GM12878 (cell line): ENCODE data around the gene PGM2L1. TPM values are rescaled to one million over a fixed set of nuclear protein-coding genes. Genes with fewer than 3 reads are reported as not detected.

Source experiments
- ATAC-seq: fragments of 200-7000 bp; cut with Tn5 transposase; 3 replicates; pipeline ENCODE4 v1.9.1; 2020; ENCODE audit warnings: mild to moderate bottlenecking, moderate library complexity
- BruUV-seq: library from RNA; stranded (reverse); fragments of 400-500 nt; replicated peaks from 2 replicates; lab custom pipeline; 2021; lab: Mats Ljungman, UMichigan
- CTCF ChIA-PET: fragments of 300-600 bp; sonication (Branson Sonifier 250); formaldehyde crosslinking; extraction: SDS; loops from one replicate; lab custom pipeline; 2021; ENCODE audit warnings: inconsistent platforms; lab: Yijun Ruan, JAX
- POLR2A ChIA-PET: fragments of 350-600 bp; formaldehyde crosslinking; extraction: SDS; loops from one replicate; lab custom pipeline; 2021; ENCODE audit warnings: inconsistent platforms; lab: Charles Lee
- RAD21 ChIA-PET: fragments of 300-600 bp; sonication (Branson Sonifier 250); formaldehyde crosslinking; loops from one replicate; lab custom pipeline; 2023; ENCODE audit warnings: antibody characterized with exemption; ENCODE audit not compliant: unreplicated experiment; lab: Charles Lee
- SMC1A ChIA-PET: fragments of 300-600 bp; sonication (Branson Sonifier 250); formaldehyde crosslinking; loops from one replicate; lab custom pipeline; 2023; ENCODE audit not compliant: unreplicated experiment, uncharacterized antibody; lab: Charles Lee
- DNase-seq: peaks from one replicate; pipeline ENCODE4 v3.0.0-alpha.2; 2011; ENCODE audit warnings: low read depth, low spot score
- FAIRE-seq: peaks from 3 replicates; lab custom pipeline; 2011; peaks lifted over from hg19 to GRCh38; lab: Jason Lieb, UNC
- H2AFZ ChIP-seq: 2 replicates; pipeline ENCODE4 v1.6.0; 2011; ENCODE audit warnings: low read depth, low read length, control low read depth; ENCODE audit not compliant: control insufficient read depth
- H3K27ac ChIP-seq: 2 replicates; pipeline ENCODE4 v1.5.1; 2011; ENCODE audit warnings: control low read depth; ENCODE audit not compliant: control insufficient read depth, insufficient read depth
- H3K27me3 ChIP-seq, 2 experiments: replicated peaks in 1 of 2; 2 replicates each; pipeline versions ENCODE4 v1.6.0 to v1.6.1; 2011; ENCODE audit warnings: low read length in 1 of 2; ENCODE audit not compliant: control insufficient read depth in 2 of 2, insufficient read depth in 2 of 2
- H3K36me3 ChIP-seq, 2 experiments: 2 replicates each; pipeline ENCODE4 v1.5.1; 2011; ENCODE audit warnings: low read length in 1 of 2; ENCODE audit not compliant: control insufficient read depth in 2 of 2, insufficient read depth in 2 of 2
- H3K4me1 ChIP-seq: 2 replicates; pipeline ENCODE4 v1.6.1; 2011; ENCODE audit warnings: mild to moderate bottlenecking, low read length, moderate library complexity, mixed read lengths; ENCODE audit not compliant: control insufficient read depth, insufficient read depth
- H3K4me2 ChIP-seq: 2 replicates; pipeline ENCODE4 v1.6.0; 2011; ENCODE audit warnings: control low read depth; ENCODE audit not compliant: control insufficient read depth, insufficient read depth
- H3K4me3 ChIP-seq: fragments of 200-600 bp; sonication (generic); 2 replicates; pipeline ENCODE4 v1.5.1; 2016
- H3K79me2 ChIP-seq: 2 replicates; pipeline ENCODE4 v1.6.0; 2011; ENCODE audit warnings: low read length; ENCODE audit not compliant: control insufficient read depth, insufficient read depth
- H3K9ac ChIP-seq: 2 replicates; pipeline ENCODE4 v1.8.0; 2011; ENCODE audit warnings: low read length, control low read depth, mixed read lengths; ENCODE audit not compliant: control insufficient read depth, insufficient read depth
- H3K9me3 ChIP-seq: replicated peaks from 3 replicates; pipeline ENCODE4 v1.5.1; 2011; ENCODE audit warnings: mild to moderate bottlenecking, low read length; ENCODE audit not compliant: control insufficient read depth, insufficient read depth
- H4K20me1 ChIP-seq: 2 replicates; pipeline ENCODE4 v1.6.0; 2011; ENCODE audit not compliant: control insufficient read depth, insufficient read depth
- CTCF ChIP-seq, 3 experiments: IDR thresholded peaks in 2 of 3; conservative IDR thresholded peaks in 1 of 3; 2 replicates each; pipeline ENCODE4 v1.5.1; 2011; ENCODE audit warnings: low read depth in 3 of 3, low read length in 3 of 3, mild to moderate bottlenecking in 3 of 3, control low read depth in 2 of 3, moderate library complexity in 2 of 3, inconsistent platforms in 1 of 3, mixed read lengths in 1 of 3; ENCODE audit not compliant: control insufficient read depth in 2 of 3, insufficient read depth in 1 of 3; ENCODE audit errors: extremely low read depth in 1 of 3
- NFXL1 ChIP-seq: fragments of 450-650 bp; IDR thresholded peaks from 2 replicates; pipeline ENCODE4 v1.6.1; 2017; ENCODE audit warnings: antibody characterized with exemption, mild to moderate bottlenecking, borderline replicate concordance
- WGBS: methylation state at CpG from one replicate; pipeline ENCODE4 v1.1.6; 2016; ENCODE audit warnings: low lambda C conversion rate; ENCODE audit not compliant: insufficient replicate concordance, insufficient coverage; ENCODE audit errors: missing lambda C conversion rate; 5-methylcytosine and 5-hydroxymethylcytosine counted together
- in situ Hi-C: fragments of 300-500 bp; cut with MboI; formaldehyde crosslinking; loops from 9 replicates; pipeline ENCODE4 v1.14.3; 2018; ENCODE audit warnings: mixed read lengths
- intact Hi-C: fragments of 100-400 bp; cut with micrococcal nuclease; formaldehyde crosslinking; loops from one replicate; pipeline ENCODE4 v1.14.2; 2022; ENCODE audit not compliant: unreplicated experiment
- polyA plus RNA-seq, 11 experiments: library from polyadenylated mRNA; depleted of rRNA in 4 of 11; unstranded in 6 of 11; stranded (reverse) in 5 of 11; fragments of >200 nt; fragmentation: Nextera tagmentation in 4 of 11; fragmentation: Illumina TruSeq in 1 of 11; extraction: Ambion mirVana in 4 of 11; extraction: Trizol in 1 of 11; gene quantifications; 1 replicate in 1 of 11; 2 replicates in 10 of 11; pipeline versions ENCODE4 v1.2.1 to v1.2.3, GENCODE V29; 2011 to 2016; ENCODE audit warnings: inconsistent platforms in 2 of 11, missing spikeins in 2 of 11, low read depth in 1 of 11
- total RNA-seq, 4 experiments: library from RNA; depleted of rRNA in 3 of 4; stranded (reverse); fragments of >200 nt in 3 of 4; fragmentation: Illumina TruSeq in 1 of 4; extraction: Trizol in 1 of 4; gene quantifications; 2 replicates each; pipeline versions ENCODE4 v1.2.1 to v1.2.3, GENCODE V29; 2013 to 2021

PGM2L1 gene
- total and polyA plus RNA-seq, 10 of the 15 experiments (the other 5 are each of a cell fraction or from before 2014, with no cell fraction given) = 0.04 to 0.20 (median 0.13) TPM; not detected in 1

- FAIRE-seq (peak; percentile 80), ATAC-seq (peak; percentile 44), DNase-seq (no peak)
- no peaks in the 10 kb centered on the region for H3K79me2 ChIP-seq
- no peaks in the 10 kb centered on the region for H3K27me3 ChIP-seq
- H3K9ac ChIP-seq = peak overlapping the region; percentile 43; the same call in 1 of the 2 replicates
- 3% methylated on average over 33 of the region's 35 CpGs for WGBS
- H3K4me1 ChIP-seq = no peaks in the 10 kb centered on the region
- ChIA-PET POLR2A (interaction anchor here (1.1 kb wide), 1 partner anchor 96 kb away, joined by 7 read pairs; the partner anchor contains the start of gene LIPT2), SMC1A (interaction anchor here (0.7 to 2.1 kb wide), 2 partner anchors 8 to 9 kb away, joined by 4 to 8 read pairs; no protein-coding TSS in a partner anchor), CTCF (interaction anchor here (1.0 to 3.4 kb wide), 5 partner anchors 8 to 77 kb away, joined by 3 to 34 read pairs (median 5); no protein-coding TSS in a partner anchor), RAD21 (no interaction called here)
- BruUV-seq = no TSS peak
- no peak overlapping the region for H3K27ac ChIP-seq
- intact Hi-C loops (no loop called here), in situ Hi-C loops (no loop called here)
- TF ChIP-seq CTCF (IDR thresholded peaks at IDR 0.05 in 2 of 3, conservative IDR thresholded peaks at IDR 0.05 in 1 of 3; ENCODE audit: control insufficient read depth in 2 of 3, extremely low read depth in 1 of 3, insufficient read depth in 1 of 3, low read depth in 3 of 3, low read length in 3 of 3) (0 out of 6 replicates have a peak, but pooled peaks of 1 of the 3 experiments have one; percentile 5), NFXL1 (no peak)
- H3K4me3 ChIP-seq = peak overlapping the region; percentile 80; the same call in 1 of the 2 replicates
- no peaks in the 10 kb centered on the region for H3K36me3 ChIP-seq
- H3K4me2 ChIP-seq = peak overlapping the region; percentile 96
- H2AFZ ChIP-seq = peak overlapping the region; percentile 100
- H4K20me1 ChIP-seq = no peaks in the 10 kb centered on the region
- no peaks in the 10 kb centered on the region for H3K9me3 ChIP-seq
Observed at GRCh38 chr11:74397501-74398243, 561 bp downstream of the PGM2L1 start.
